K562 (cell line): ENCODE data around the gene MEF2B. TPM values are rescaled to one million over a fixed set of nuclear protein-coding genes. Genes with fewer than 3 reads are reported as not detected.

ENCODE experiments used
- ATF1 ChIP-seq, 2 experiments: fragments of 450-650 bp in 1 of 2; IDR thresholded peaks; 2 replicates each; pipeline ENCODE4 v1.6.1; 2016; ENCODE audit warnings: missing compliant biosample characterization in 1 of 2, missing genetic modification characterization in 1 of 2
- CTBP1 ChIP-seq: fragments of 450-650 bp; IDR thresholded peaks from 2 replicates; pipeline ENCODE4 v1.6.1; 2016; ENCODE audit warnings: borderline replicate concordance
- DACH1 ChIP-seq: fragments of 450-650 bp; IDR thresholded peaks from 2 replicates; pipeline ENCODE4 v1.6.1; 2018; ENCODE audit not compliant: partially characterized antibody
- ELF4 ChIP-seq: fragments of 450-650 bp; formaldehyde crosslinking; IDR thresholded peaks from 2 replicates; pipeline ENCODE4 v1.4.0; 2022; ENCODE audit warnings: missing genetic modification characterization
- ERF ChIP-seq: fragments of 450-650 bp; formaldehyde crosslinking; IDR thresholded peaks from 2 replicates; pipeline ENCODE4 v1.4.0; 2020; ENCODE audit warnings: mild to moderate bottlenecking, mixed read lengths
- FOXK2 ChIP-seq, 2 experiments: fragments of 450-650 bp; IDR thresholded peaks in 1 of 2; conservative IDR thresholded peaks in 1 of 2; 2 replicates each; pipeline ENCODE4 v1.6.1; 2016; ENCODE audit warnings: low read depth in 2 of 2, mild to moderate bottlenecking in 1 of 2
- HMGN3 ChIP-seq: IDR thresholded peaks from 2 replicates; pipeline ENCODE4 v1.6.1; 2011; ENCODE audit warnings: borderline replicate concordance, low read depth, mild to moderate bottlenecking, mixed read lengths, low read length; ENCODE audit not compliant: insufficient read length; ENCODE audit errors: extremely low read depth
- JUND ChIP-seq, 2 experiments: IDR thresholded peaks; 2 replicates in 1 of 2; 3 replicates in 1 of 2; pipeline ENCODE4 v1.6.1; 2011; ENCODE audit warnings: borderline replicate concordance in 2 of 2, low read depth in 2 of 2, low read length in 2 of 2, improper control_type of control experiment in 1 of 2, missing biosample characterization in 1 of 2, missing genetic modification characterization in 1 of 2, missing genetic modification reagents in 1 of 2
- KDM5B ChIP-seq: fragments of 200-600 bp; sonication (generic); IDR thresholded peaks from 2 replicates; pipeline ENCODE4 v1.6.1; 2012; ENCODE audit warnings: low read depth, mild to moderate bottlenecking, moderate library complexity, low read length, control low read depth, inconsistent platforms; ENCODE audit not compliant: insufficient replicate concordance
- L3MBTL2 ChIP-seq: fragments of 450-650 bp; IDR thresholded peaks from 2 replicates; pipeline ENCODE4 v1.6.1; 2016; ENCODE audit warnings: mild to moderate bottlenecking, moderate library complexity
- MYNN ChIP-seq, 2 experiments: sonication (generic); formaldehyde crosslinking in 1 of 2; IDR thresholded peaks; 2 replicates each; pipeline versions ENCODE4 v1.5.0 to v1.6.1; 2016 to 2020; ENCODE audit warnings: antibody characterized with exemption in 1 of 2, missing genetic modification reagents in 1 of 2
- NFATC3 ChIP-seq: fragments of 450-650 bp; IDR thresholded peaks from 2 replicates; pipeline ENCODE4 v1.6.1; 2017; ENCODE audit warnings: mild to moderate bottlenecking
- NUFIP1 ChIP-seq: fragments of 450-650 bp; IDR thresholded peaks from 2 replicates; pipeline ENCODE4 v1.6.1; 2018; ENCODE audit not compliant: partially characterized antibody
- PCBP2 ChIP-seq: fragments of 200-400 bp; formaldehyde crosslinking; IDR thresholded peaks from 2 replicates; pipeline ENCODE4 v1.6.1; 2018; ENCODE audit warnings: low read length, low read depth, mild to moderate bottlenecking, moderate library complexity; ENCODE audit not compliant: poor library complexity, severe bottlenecking
- PHF8 ChIP-seq: fragments of 200-600 bp; sonication (generic); IDR thresholded peaks from 2 replicates; pipeline ENCODE4 v1.6.1; 2012; ENCODE audit warnings: mixed run types, mild to moderate bottlenecking, inconsistent platforms, low read length, moderate library complexity, borderline replicate concordance
- POLR2G ChIP-seq: fragments of 200-400 bp; formaldehyde crosslinking; IDR thresholded peaks from 2 replicates; pipeline ENCODE4 v1.6.1; 2017; ENCODE audit warnings: low read depth, mild to moderate bottlenecking, antibody characterized with exemption, low read length, moderate library complexity
- POLR2H ChIP-seq: IDR thresholded peaks from 2 replicates; pipeline ENCODE4 v1.6.1; 2016; ENCODE audit warnings: missing genetic modification characterization, low read depth, mild to moderate bottlenecking, control low read depth, missing compliant biosample characterization, moderate library complexity
- PREB ChIP-seq: sonication (generic); formaldehyde crosslinking; IDR thresholded peaks from 2 replicates; pipeline ENCODE4 v1.8.1; 2023; ENCODE audit warnings: mild to moderate bottlenecking, missing genetic modification reagents
- RBM34 ChIP-seq: fragments of 200-400 bp; formaldehyde crosslinking; IDR thresholded peaks from 2 replicates; pipeline ENCODE4 v1.6.1; 2018; ENCODE audit warnings: low read length, borderline replicate concordance; ENCODE audit not compliant: insufficient read depth
- RNF2 ChIP-seq: sonication (generic); IDR thresholded peaks from 2 replicates; pipeline ENCODE4 v1.6.1; 2016
- SIRT6 ChIP-seq: IDR thresholded peaks from one replicate; pipeline ENCODE4 v1.6.1; 2012; ENCODE audit warnings: low read depth, mild to moderate bottlenecking, control low read depth, inconsistent platforms, low read length, moderate library complexity
- STAG1 ChIP-seq: sonication (generic); formaldehyde crosslinking; IDR thresholded peaks from 2 replicates; pipeline ENCODE4 v1.5.0; 2020; ENCODE audit warnings: missing genetic modification reagents, borderline replicate concordance
- STAT5B ChIP-seq: fragments of 250-450 bp; sonication (Bioruptor Pico); IDR thresholded peaks from 2 replicates; pipeline ENCODE4 v1.8.0; 2021; ENCODE audit warnings: mild to moderate bottlenecking, inconsistent platforms
- TAF1 ChIP-seq: IDR thresholded peaks from 2 replicates; pipeline ENCODE4 v1.6.1; 2011; ENCODE audit warnings: mild to moderate bottlenecking, low read length, moderate library complexity; ENCODE audit not compliant: insufficient read depth, control insufficient read depth, severe bottlenecking; ENCODE audit errors: extremely low read depth
- TCF7L2 ChIP-seq: fragments of 150-350 bp; IDR thresholded peaks from 2 replicates; pipeline ENCODE4 v1.6.1; 2016; ENCODE audit warnings: low read depth, mild to moderate bottlenecking, low read length, moderate library complexity
- TEAD4 ChIP-seq, 2 experiments: sonication (generic) in 1 of 2; formaldehyde crosslinking in 1 of 2; IDR thresholded peaks; 2 replicates each; pipeline versions ENCODE4 v1.6.1 to v1.8.0; 2012 to 2022; ENCODE audit warnings: borderline replicate concordance in 1 of 2, inconsistent platforms in 1 of 2, low read length in 1 of 2, mild to moderate bottlenecking in 1 of 2, missing genetic modification reagents in 1 of 2
- USF1 ChIP-seq: sonication (generic); formaldehyde crosslinking; IDR thresholded peaks from 2 replicates; pipeline ENCODE4 v1.9.0; 2022; ENCODE audit warnings: mild to moderate bottlenecking, missing genetic modification reagents
- polyA plus RNA-seq, 8 experiments: library from polyadenylated mRNA; depleted of rRNA in 4 of 8; stranded (reverse) in 5 of 8; unstranded in 3 of 8; fragments of >200 nt; fragmentation: Nextera tagmentation in 2 of 8; fragmentation: Illumina TruSeq in 1 of 8; extraction: Ambion mirVana in 2 of 8; extraction: Trizol in 1 of 8; gene quantifications; 2 replicates each; pipeline versions ENCODE4 v1.2.1 to v1.2.3, GENCODE V29; 2011 to 2014; ENCODE audit warnings: inconsistent platforms in 1 of 8, missing spikeins in 1 of 8
- total RNA-seq, 7 experiments: library from RNA; depleted of rRNA in 6 of 7; stranded (reverse); fragments of >200 nt in 6 of 7; fragmentation: Illumina TruSeq in 2 of 7; extraction: Trizol in 2 of 7; gene quantifications; 2 replicates each; pipeline versions ENCODE4 v1.2.1 to v1.2.3, GENCODE V29; 2011 to 2021; ENCODE audit warnings: low replicate concordance in 1 of 7

The MEF2B gene
- total and polyA plus RNA-seq, 9 of the 15 experiments (the other 6 are each of a cell fraction or from before 2014, with no cell fraction given), result 0.14 to 1.9 (median 0.71) TPM; not detected in 3

- TF ChIP-seq TAF1 (peak; percentile 62), JUND (IDR thresholded peaks at IDR 0.05; ENCODE audit: borderline replicate concordance, low read depth, low read length) (peak; percentile 22; the same call in 1 of the 2 replicates), JUND (tag; IDR thresholded peaks at IDR 0.05; ENCODE audit: borderline replicate concordance, low read depth, low read length) (no peak), L3MBTL2 (peak; percentile 76), POLR2G (peak; percentile 89), NFATC3 (no peak), STAG1 (CRISPR knock-in tag) (0 out of 2 replicates have a peak, but pooled peaks have one; percentile 10), RBM34 (no peak), ELF4 (no peak), DACH1 (no peak), PCBP2 (no peak), FOXK2 (conservative IDR thresholded peaks at IDR 0.05 in 1 of 2, IDR thresholded peaks at IDR 0.05 in 1 of 2; ENCODE audit: low read depth in 2 of 2) (peak; percentile 49 to 50; a peak in 1 of 4 replicates), ATF1 (CRISPR knock-in tag; IDR thresholded peaks at IDR 0.05) (no peak), ATF1 (tag; IDR thresholded peaks at IDR 0.05) (peak; percentile 84), POLR2H (tag) (no peak), RNF2 (peak; percentile 65), PREB (CRISPR knock-in tag) (no peak), TEAD4 (IDR thresholded peaks at IDR 0.05; ENCODE audit: low read length) (0 out of 2 replicates have a peak, but pooled peaks have one; percentile 17), TEAD4 (CRISPR knock-in tag; IDR thresholded peaks at IDR 0.05; ENCODE audit: borderline replicate concordance) (no peak), ERF (CRISPR knock-in tag) (peak; percentile 16; the same call in 1 of the 2 replicates), TCF7L2 (no peak), HMGN3 (peak; percentile 31), SIRT6 (no peak), USF1 (CRISPR knock-in tag) (peak; percentile 30; the same call in 1 of the 2 replicates), NUFIP1 (no peak), PHF8 (peak; percentile 67; the same call in 1 of the 2 replicates), CTBP1 (peak; percentile 83), STAT5B (CRISPR knock-in tag) (no peak), KDM5B (peak; percentile 72), MYNN (IDR thresholded peaks at IDR 0.05) (peak; percentile 64; the same call in 1 of the 2 replicates), MYNN (CRISPR knock-in tag; IDR thresholded peaks at IDR 0.05) (no peak)
These were observed 35.3 kb downstream of the MEF2B start (continued) for GRCh38 chr19:19134687-19135158.
